Measurements from ENCODE around the gene CCDC148. TPM values are rescaled to one million over a fixed set of nuclear protein-coding genes. Genes with fewer than 3 reads are reported as not detected.
A peak's percentile ranks its signal among the peaks of the same experiment; 100 is the strongest.

Gene CCDC148
- total and polyA plus RNA-seq, 12 donors: 0.07 to 1.4 (median 0.66) TPM

DNA sequence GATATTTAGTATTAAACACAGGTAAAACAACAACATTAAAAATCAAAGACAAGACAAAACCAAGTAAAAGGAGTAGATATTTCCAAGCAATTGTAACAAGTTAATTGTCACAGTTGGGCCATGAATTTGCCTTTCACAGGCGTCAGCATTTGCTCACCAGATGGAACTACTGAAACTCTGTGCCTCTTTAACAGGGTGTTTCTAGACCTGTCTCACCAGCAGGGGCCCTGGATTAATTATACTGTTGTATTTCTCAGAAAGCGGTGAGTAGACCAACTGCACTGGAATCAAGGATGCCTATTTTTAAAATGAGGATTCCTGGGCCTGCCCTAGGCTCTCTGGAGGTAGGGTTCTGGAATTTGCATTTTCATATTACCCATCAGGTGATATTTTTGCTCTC lies 262.3 kb downstream of the CCDC148 start:
- Histone ChIP-seq H3K4me1 (peaks cover 0 to 23% (median 11%) of the 10 kb centered on the region in 9 donors), H3K36me3 (no peaks in the 10 kb centered on the region), H3K27me3 (no peaks in the 10 kb centered on the region), H3K4me3 (no peak overlapping the region), H3K27ac (no peak overlapping the region), H3K9me3 (no peaks in the 10 kb centered on the region)
- intact Hi-C loops (cut with DNase I): no loop called here
- 96 to 97% methylated on average over 2 of the region's 2 CpGs for WGBS, 2 donors
- DNase-seq (no peak), ATAC-seq (no peak)
- TF ChIP-seq, protein P1, sequence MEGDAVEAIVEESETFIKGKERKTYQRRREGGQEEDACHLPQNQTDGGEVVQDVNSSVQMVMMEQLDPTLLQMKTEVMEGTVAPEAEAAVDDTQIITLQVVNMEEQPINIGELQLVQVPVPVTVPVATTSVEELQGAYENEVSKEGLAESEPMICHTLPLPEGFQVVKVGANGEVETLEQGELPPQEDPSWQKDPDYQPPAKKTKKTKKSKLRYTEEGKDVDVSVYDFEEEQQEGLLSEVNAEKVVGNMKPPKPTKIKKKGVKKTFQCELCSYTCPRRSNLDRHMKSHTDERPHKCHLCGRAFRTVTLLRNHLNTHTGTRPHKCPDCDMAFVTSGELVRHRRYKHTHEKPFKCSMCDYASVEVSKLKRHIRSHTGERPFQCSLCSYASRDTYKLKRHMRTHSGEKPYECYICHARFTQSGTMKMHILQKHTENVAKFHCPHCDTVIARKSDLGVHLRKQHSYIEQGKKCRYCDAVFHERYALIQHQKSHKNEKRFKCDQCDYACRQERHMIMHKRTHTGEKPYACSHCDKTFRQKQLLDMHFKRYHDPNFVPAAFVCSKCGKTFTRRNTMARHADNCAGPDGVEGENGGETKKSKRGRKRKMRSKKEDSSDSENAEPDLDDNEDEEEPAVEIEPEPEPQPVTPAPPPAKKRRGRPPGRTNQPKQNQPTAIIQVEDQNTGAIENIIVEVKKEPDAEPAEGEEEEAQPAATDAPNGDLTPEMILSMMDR (IDR thresholded peaks at IDR 0.05): no peak

DNA sequence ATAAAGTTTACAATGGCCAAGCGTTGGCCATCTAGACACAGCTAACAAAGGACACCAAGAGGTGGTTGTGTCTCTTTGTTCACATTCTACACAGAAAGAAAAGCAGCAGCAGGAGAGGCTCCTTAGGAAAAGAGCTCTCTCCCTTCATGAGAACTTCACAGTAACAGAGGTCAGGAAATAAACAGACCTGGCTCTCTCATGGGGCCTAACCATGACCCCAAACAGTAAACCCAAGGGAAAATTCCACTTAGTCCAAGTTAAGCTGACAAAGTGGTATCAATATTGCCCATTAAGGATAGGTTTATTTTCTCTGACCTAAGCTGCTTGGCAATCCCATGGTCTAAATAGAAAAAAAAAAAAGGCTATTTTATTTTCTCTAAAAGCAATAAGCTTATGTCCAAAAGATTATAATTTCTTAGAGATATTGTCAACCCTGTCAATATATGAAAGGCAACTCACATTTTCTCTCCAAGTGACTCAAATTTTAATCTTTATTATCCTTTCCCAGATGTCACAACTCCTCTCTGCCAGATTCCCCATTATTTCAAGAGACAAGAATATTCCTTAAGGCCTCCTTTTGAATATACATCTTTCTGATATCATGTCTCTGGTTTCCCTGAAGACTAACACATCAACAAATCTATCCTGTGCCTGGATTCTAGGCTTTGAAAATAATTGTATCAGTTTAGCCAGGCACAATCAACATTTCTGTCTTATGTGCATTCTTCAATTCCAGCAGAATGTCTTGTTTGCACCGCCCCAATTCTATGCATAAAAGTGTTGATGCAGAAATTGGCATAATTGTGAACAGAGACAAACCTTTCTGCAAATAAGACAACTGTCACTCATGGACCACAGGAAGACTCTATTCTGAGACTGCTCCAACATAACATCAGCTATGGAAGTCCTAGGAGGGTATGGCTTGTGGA lies 263.8 kb downstream of the CCDC148 start:
- no peaks in the 10 kb centered on the region for H3K36me3 ChIP-seq
- TF ChIP-seq, protein P1 (IDR thresholded peaks at IDR 0.05): no peak
- no peak for DNase-seq
- H3K27me3 ChIP-seq: no peaks in the 10 kb centered on the region
- no peaks in the 10 kb centered on the region for H3K9me3 ChIP-seq
- H3K27ac ChIP-seq: peak overlapping the region in 1 of 10 donors; percentile 77
- WGBS, 2 donors: 89 to 90% methylated on average over 2 of the region's 2 CpGs
- no peak overlapping the region for H3K4me3 ChIP-seq
- intact Hi-C loops (cut with DNase I): no loop called here
- peaks cover 0 to 23% (median 9%) of the 10 kb centered on the region in 9 donors for H3K4me1 ChIP-seq
- ATAC-seq: no peak

DNA sequence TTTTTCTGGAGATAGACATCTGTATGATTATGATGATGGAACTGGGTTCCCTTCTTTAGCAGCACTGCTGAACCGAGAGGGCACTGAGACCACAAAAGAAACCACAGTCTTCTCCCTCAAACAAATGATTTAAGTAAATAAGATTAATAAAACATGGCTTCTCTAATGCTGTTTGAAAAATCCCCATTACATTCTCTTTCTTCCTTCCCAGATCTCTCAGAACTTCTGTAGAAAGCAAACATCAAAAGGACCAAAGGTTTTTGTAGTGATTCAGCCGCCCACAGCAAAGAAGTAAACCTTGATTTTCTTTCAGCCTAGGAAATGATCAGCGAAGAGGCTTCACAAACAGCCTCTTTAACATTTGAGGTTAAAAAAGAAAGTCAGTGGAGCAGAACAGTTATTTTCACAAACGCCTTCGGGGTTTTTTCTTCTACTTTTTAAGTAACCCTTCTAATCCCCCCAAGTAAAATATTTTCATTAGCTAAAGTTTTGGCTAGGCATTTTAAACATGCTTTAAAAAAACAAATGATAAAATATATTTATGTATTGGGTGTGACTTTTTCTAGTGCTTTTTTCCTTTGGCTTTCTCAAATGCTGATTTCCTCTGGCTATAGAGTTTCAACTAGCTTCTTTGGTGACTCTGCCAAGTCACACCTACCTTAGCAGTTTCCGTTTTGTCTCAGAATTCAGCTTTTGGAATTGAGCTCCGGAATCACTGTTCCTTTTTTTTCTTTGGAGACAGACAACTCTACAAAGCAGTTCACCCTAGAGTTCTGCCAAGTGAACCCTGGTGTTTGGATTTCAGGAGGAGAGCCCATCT lies 265.3 kb downstream of the CCDC148 start:
- 32 to 44% methylated on average over 7 of the region's 7 CpGs for WGBS, 2 donors
- peak overlapping the region in 6 of 10 donors; percentile 1 to 77 (median 52) for H3K27ac ChIP-seq

More for the DNA sequence above, 265.3 kb downstream of the CCDC148 start:
- Histone ChIP-seq H3K4me1 (peaks cover 0 to 23% (median 7%) of the 10 kb centered on the region in 9 donors), H3K36me3 (no peaks in the 10 kb centered on the region), H3K27me3 (no peaks in the 10 kb centered on the region), H3K4me3 (peak overlapping the region in 6 of 10 donors; percentile 4 to 36 (median 28)), H3K9me3 (no peaks in the 10 kb centered on the region)
- DNase-seq (peak in 1 of 2 donors; percentile 13), ATAC-seq (peak in 5 of 8 donors; percentile 52 to 78 (median 65))
- TF ChIP-seq, protein P1 (IDR thresholded peaks at IDR 0.05): no peak
- intact Hi-C loops (cut with DNase I): no loop called here

Measured in heart right ventricle (tissue), 16 donors.